Panc1 (cell line): ENCODE results near the gene ZFHX3. TPM values are rescaled to one million over a fixed set of nuclear protein-coding genes. Genes with fewer than 3 reads are reported as not detected.

Experiments
- ATAC-seq: fragments of 200-7000 bp; cut with Tn5 transposase; 2 replicates; pipeline ENCODE4 v1.9.1; 2020; ENCODE audit warnings: mild to moderate bottlenecking, moderate library complexity
- BruUV-seq: library from RNA; stranded (reverse); fragments of 400-500 nt; replicated peaks from 2 replicates; lab custom pipeline; 2021; lab: Mats Ljungman, UMichigan
- CTCF ChIA-PET: fragments of 300-600 bp; sonication (Branson Sonifier 250); formaldehyde crosslinking; loops from one replicate; lab custom pipeline; 2022; ENCODE audit warnings: antibody characterized with exemption; lab: Charles Lee
- POLR2A ChIA-PET: fragments of 300-600 bp; sonication (Branson Sonifier 250); formaldehyde crosslinking; loops from one replicate; lab custom pipeline; 2022; ENCODE audit warnings: antibody characterized with exemption; lab: Charles Lee
- DNase-seq: peaks from one replicate; pipeline ENCODE4 v3.0.0-alpha.2; 2010; ENCODE audit warnings: low read depth, low spot score
- H3K27ac ChIP-seq: 2 replicates; pipeline ENCODE4 v1.5.1; 2011; ENCODE audit warnings: mild to moderate bottlenecking, low read length, inconsistent platforms
- H3K27me3 ChIP-seq: fragments of 200-500 bp; sonication (Bioruptor generic); 2 replicates; pipeline ENCODE4 v1.6.0; 2014; ENCODE audit warnings: low read length, inconsistent platforms; ENCODE audit not compliant: control insufficient read depth, insufficient read depth
- H3K36me3 ChIP-seq: fragments of 200-500 bp; sonication (Bioruptor generic); 2 replicates; pipeline ENCODE4 v1.5.1; 2014; ENCODE audit warnings: inconsistent platforms, mild to moderate bottlenecking, low read length, moderate library complexity; ENCODE audit not compliant: control insufficient read depth, insufficient read depth
- H3K4me1 ChIP-seq: 2 replicates; pipeline ENCODE4 v1.5.1; 2011; ENCODE audit warnings: inconsistent platforms, mild to moderate bottlenecking, low read length, moderate library complexity; ENCODE audit not compliant: control insufficient read depth, insufficient read depth
- H3K4me3 ChIP-seq, 2 experiments: 2 replicates each; pipeline ENCODE4 v1.5.1; 2011 to 2012; ENCODE audit warnings: low read depth in 2 of 2, low read length in 2 of 2, mild to moderate bottlenecking in 2 of 2, inconsistent platforms in 1 of 2, moderate library complexity in 1 of 2
- H3K9me3 ChIP-seq: fragments of 200-500 bp; sonication (Bioruptor generic); 2 replicates; pipeline ENCODE4 v1.5.1; 2014; ENCODE audit warnings: low read depth, mild to moderate bottlenecking, inconsistent platforms, low read length, moderate library complexity; ENCODE audit not compliant: control insufficient read depth, insufficient read depth
- CTCF ChIP-seq: fragments of 450-650 bp; IDR thresholded peaks from 2 replicates; pipeline ENCODE4 v1.5.1; 2017; ENCODE audit warnings: mild to moderate bottlenecking
- POLR2AphosphoS5 ChIP-seq: IDR thresholded peaks from 2 replicates; pipeline ENCODE4 v1.6.1; 2012; ENCODE audit warnings: mild to moderate bottlenecking, low read depth, low read length, moderate library complexity
- REST ChIP-seq, 2 experiments: IDR thresholded peaks; 2 replicates each; pipeline ENCODE4 v1.6.1; 2011 to 2012; ENCODE audit warnings: low read depth in 2 of 2, control low read depth in 1 of 2, low read length in 1 of 2, mild to moderate bottlenecking in 1 of 2, moderate library complexity in 1 of 2; ENCODE audit not compliant: insufficient read depth in 1 of 2
- SIN3A ChIP-seq: IDR thresholded peaks from 2 replicates; pipeline ENCODE4 v1.6.1; 2012; ENCODE audit warnings: low read depth, mild to moderate bottlenecking, low read length, moderate library complexity, borderline replicate concordance; ENCODE audit not compliant: insufficient read depth
- TCF7L2 ChIP-seq: IDR thresholded peaks from 2 replicates; pipeline ENCODE4 v1.6.1; 2011; ENCODE audit warnings: mild to moderate bottlenecking, low read depth, low read length, inconsistent platforms
- in situ Hi-C: cut with HindIII; loops from 2 replicates; pipeline ENCODE4 v1.10.0; 2016; ENCODE audit warnings: low sequenced_read_pairs, low pct_unique_long_range_greater_than_20kb
- intact Hi-C: fragments of 100-400 bp; cut with micrococcal nuclease; formaldehyde crosslinking; loops from one replicate; pipeline ENCODE4 v1.10.0; 2022; ENCODE audit not compliant: unreplicated experiment
- total RNA-seq: library from RNA; stranded (reverse); gene quantifications from one replicate; pipeline ENCODE4 v1.2.1, GENCODE V29; 2021; ENCODE audit not compliant: unreplicated experiment

The ZFHX3 gene
- total RNA-seq, 1 experiment from 2014 or later = 7.1 TPM

- BruUV-seq = no TSS peak
- H3K4me1 ChIP-seq = peaks cover 4% of the 10 kb centered on the region; the same call in 1 of the 2 replicates
- no peak overlapping the region for H3K27ac ChIP-seq
- POLR2A ChIA-PET = no interaction called here
- ATAC-seq (no peak), DNase-seq (no peak)
- TF ChIP-seq SIN3A = no peak
- TF ChIP-seq REST (IDR thresholded peaks at IDR 0.05; ENCODE audit: insufficient read depth in 1 of 2, low read depth in 2 of 2, low read length in 1 of 2) = no peak
- TF ChIP-seq CTCF = no peak
- TF ChIP-seq TCF7L2 = no peak
- in situ Hi-C loops = no loop called here
- intact Hi-C loops = loop anchor here (10.0 kb wide), 1 partner anchor 128 kb away; no protein-coding TSS in a partner anchor
- CTCF ChIA-PET = no interaction called here
- H3K27me3 ChIP-seq = no peaks in the 10 kb centered on the region
- no peaks in the 10 kb centered on the region for H3K36me3 ChIP-seq
- H3K4me3 ChIP-seq = no peak overlapping the region
- no peaks in the 10 kb centered on the region for H3K9me3 ChIP-seq
Measured at GRCh38 chr16:73066331-73066926, 18.5 kb upstream of the ZFHX3 start.

GRCh38 chr16:73065632-73066330, 17.9 kb upstream of the ZFHX3 start:
- no peak for DNase-seq
- no peaks in the 10 kb centered on the region for H3K27me3 ChIP-seq
- no TSS peak for BruUV-seq
- H3K9me3 ChIP-seq = no peaks in the 10 kb centered on the region
- in situ Hi-C loops = no loop called here
- peaks cover 4% of the 10 kb centered on the region; the same call in 1 of the 2 replicates for H3K4me1 ChIP-seq
- peak overlapping the region in 1 of 2 experiments; percentile 51; a peak in 2 of 4 replicates for H3K4me3 ChIP-seq
- TF ChIP-seq CTCF = no peak
- no peak for TF ChIP-seq SIN3A
- no peak for TF ChIP-seq POLR2AphosphoS5
- no peak for TF ChIP-seq TCF7L2
- no peak for TF ChIP-seq REST (IDR thresholded peaks at IDR 0.05; ENCODE audit: insufficient read depth in 1 of 2, low read depth in 2 of 2, low read length in 1 of 2)
- ATAC-seq = 0 out of 2 replicates have a peak, but pooled peaks have one; percentile 46
- H3K36me3 ChIP-seq = no peaks in the 10 kb centered on the region
- no peak overlapping the region for H3K27ac ChIP-seq
- CTCF ChIA-PET = no interaction called here
- intact Hi-C loops = loop anchor here (10.0 kb wide), 1 partner anchor 129 kb away; no protein-coding TSS in a partner anchor
- POLR2A ChIA-PET = no interaction called here
